Activated gamma-delta T cell treated with Interleukin-2 at 50 U/mL for 16 hours (primary cell): ENCODE results near the gene TTC34.

Experiments
- DNase-seq: peaks from one replicate; pipeline ENCODE4 v3.0.0-alpha.2; 2020

Gene TTC34

GRCh38 chr1:2801535-2802291, at the start of gene TTC34:
Gene TTC34, minus strand, starts transcription at chr1:2801693. Its CDS starts 866 bp downstream, at chr1:2800827.
- no peak for DNase-seq

- no peak for DNase-seq
Observed at GRCh38 chr1:2850502-2850901, 49.0 kb upstream of the TTC34 start.

GRCh38 chr1:2848006-2848670, 46.6 kb upstream of the TTC34 start:
- no peak for DNase-seq

GRCh38 chr1:2847086-2847985, 45.8 kb upstream of the TTC34 start:
- no peak for DNase-seq

- no peak for DNase-seq
Observed at GRCh38 chr1:2845869-2846268, 44.4 kb upstream of the TTC34 start.

- peak; percentile 64 for DNase-seq
Observed at GRCh38 chr1:2840036-2840809, 38.7 kb upstream of the TTC34 start.

GRCh38 chr1:2837823-2838222, 36.3 kb upstream of the TTC34 start:
- no peak for DNase-seq

GRCh38 chr1:2837316-2837715, 35.8 kb upstream of the TTC34 start:
- DNase-seq: no peak

GRCh38 chr1:2836333-2836970, 35.0 kb upstream of the TTC34 start:
- no peak for DNase-seq

GRCh38 chr1:2835650-2836159, 34.2 kb upstream of the TTC34 start:
- DNase-seq: no peak

- no peak for DNase-seq
Observed at GRCh38 chr1:2834741-2835564, 33.5 kb upstream of the TTC34 start.

GRCh38 chr1:2834146-2834475, 32.6 kb upstream of the TTC34 start:
- no peak for DNase-seq

GRCh38 chr1:2833454-2834145, 32.1 kb upstream of the TTC34 start:
- DNase-seq: no peak

GRCh38 chr1:2832506-2833453, 31.3 kb upstream of the TTC34 start:
- no peak for DNase-seq

GRCh38 chr1:2831596-2832212, 30.2 kb upstream of the TTC34 start:
- no peak for DNase-seq

GRCh38 chr1:2830761-2831425, 29.4 kb upstream of the TTC34 start:
- DNase-seq: no peak

- no peak for DNase-seq
Observed at GRCh38 chr1:2829846-2830615, 28.5 kb upstream of the TTC34 start.
